Upper lobe of left lung (tissue), 6 donors: Measurements from ENCODE around the gene KRTAP16-1. TPM values are rescaled to one million over a fixed set of nuclear protein-coding genes. Genes with fewer than 3 reads are reported as not detected.

Experiments used
- ATAC-seq, 2 donors: fragments of 200-7000 bp; cut with Tn5 transposase; one replicate each; pipeline ENCODE4 v1.9.1; 2022; ENCODE audit warnings: mild to moderate bottlenecking in 2 of 2, moderate library complexity in 2 of 2; ENCODE audit not compliant: low FRiP score in 2 of 2
- DNase-seq, 2 donors: peaks; one replicate each; pipeline ENCODE4 v3.0.0-alpha.2; 2019 to 2020
- H3K27ac ChIP-seq, 4 donors: fragments of 200-600 bp; sonication (generic); one replicate each; pipeline ENCODE4 v1.5.1; 2016 to 2019
- H3K27me3 ChIP-seq, 4 donors: fragments of 200-600 bp; sonication (generic); one replicate each; pipeline ENCODE4 v1.5.1; 2017 to 2019
- H3K36me3 ChIP-seq, 4 donors: fragments of 200-600 bp; sonication (generic); one replicate each; pipeline ENCODE4 v1.5.1; 2016 to 2019
- H3K4me1 ChIP-seq, 4 donors: fragments of 200-600 bp; sonication (generic); one replicate each; pipeline ENCODE4 v1.5.1; 2018 to 2019
- H3K4me3 ChIP-seq, 4 donors: fragments of 200-600 bp; sonication (generic); one replicate each; pipeline ENCODE4 v1.5.1; 2017 to 2019; ENCODE audit warnings: mild to moderate bottlenecking in 2 of 4, moderate library complexity in 1 of 4
- H3K9me3 ChIP-seq, 4 donors: fragments of 200-600 bp; sonication (generic); one replicate each; pipeline ENCODE4 v1.5.1; 2018 to 2019
- EP300 ChIP-seq, 4 donors: sonication (generic); formaldehyde crosslinking; IDR thresholded peaks; one replicate each; pipeline ENCODE4 v1.5.1; 2017; ENCODE audit warnings: antibody characterized with exemption in 4 of 4, control low read depth in 2 of 4
- POLR2A ChIP-seq, 4 donors: fragments of 450-650 bp; IDR thresholded peaks; one replicate each; pipeline ENCODE4 v1.5.1; 2016 to 2017; ENCODE audit warnings: antibody characterized with exemption in 4 of 4, mild to moderate bottlenecking in 2 of 4
- POLR2AphosphoS5 ChIP-seq, 2 donors: sonication (generic); formaldehyde crosslinking; IDR thresholded peaks; one replicate each; pipeline ENCODE4 v1.5.1; 2017; ENCODE audit warnings: antibody characterized with exemption in 2 of 2
- WGBS, 2 donors: methylation state at CpG; one replicate each; pipeline ENCODE4 v1.1.5; 2017 to 2018; 5-methylcytosine and 5-hydroxymethylcytosine counted together
- total RNA-seq, 6 donors: library from RNA; depleted of rRNA in 4 of 6; stranded (reverse); fragments of >200 nt in 4 of 6; gene quantifications; one replicate each; pipeline versions ENCODE4 v1.1.0 to v1.2.1, GENCODE V29; 2016 to 2021
- TF ChIP-seq, protein P1 (sequence below), 6 experiments: fragments of 450-650 bp in 4 of 6; fragments of 200-600 bp in 2 of 6; sonication (generic) in 2 of 6; IDR thresholded peaks; one replicate each; pipeline ENCODE4 v1.5.1; 2016 to 2019; ENCODE audit warnings: antibody characterized with exemption in 6 of 6
- donor health status: DM: no; HTN: no; CAD: no; lungs with moderate emphysema.
- donor health status: DM: no; HTN: yes; CAD: no; lungs with severe emphysema.

The KRTAP16-1 gene
- total RNA-seq, 6 donors from 2014 or later: not detected

DNA sequence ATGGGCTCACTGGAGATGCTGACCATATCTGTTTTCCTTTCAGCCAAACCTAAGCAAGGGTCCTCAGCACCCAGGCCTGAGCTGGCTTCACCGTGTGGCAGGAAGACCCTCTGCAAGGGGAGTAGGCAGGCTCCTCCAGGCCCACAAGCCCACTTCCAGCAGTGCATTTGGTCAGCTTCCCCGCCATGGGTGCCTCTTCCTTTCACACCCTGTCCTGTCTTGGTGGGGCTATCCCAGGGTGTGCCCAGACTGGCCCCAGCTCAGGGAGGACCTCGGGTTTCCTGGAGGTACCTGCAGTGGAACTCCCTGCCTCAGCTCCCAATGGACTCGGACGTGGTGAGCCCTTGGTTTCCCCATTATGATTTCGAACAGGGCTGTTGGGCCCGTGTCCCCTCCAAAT is 19.1 kb upstream of the KRTAP16-1 start:
- DNase-seq: no peak
- no peak overlapping the region for H3K27ac ChIP-seq
- ATAC-seq: no peak
- TF ChIP-seq EP300 (IDR thresholded peaks at IDR 0.05) (no peak), POLR2A (IDR thresholded peaks at IDR 0.05) (no peak), POLR2AphosphoS5 (IDR thresholded peaks at IDR 0.05) (no peak)
- TF ChIP-seq, protein P1, sequence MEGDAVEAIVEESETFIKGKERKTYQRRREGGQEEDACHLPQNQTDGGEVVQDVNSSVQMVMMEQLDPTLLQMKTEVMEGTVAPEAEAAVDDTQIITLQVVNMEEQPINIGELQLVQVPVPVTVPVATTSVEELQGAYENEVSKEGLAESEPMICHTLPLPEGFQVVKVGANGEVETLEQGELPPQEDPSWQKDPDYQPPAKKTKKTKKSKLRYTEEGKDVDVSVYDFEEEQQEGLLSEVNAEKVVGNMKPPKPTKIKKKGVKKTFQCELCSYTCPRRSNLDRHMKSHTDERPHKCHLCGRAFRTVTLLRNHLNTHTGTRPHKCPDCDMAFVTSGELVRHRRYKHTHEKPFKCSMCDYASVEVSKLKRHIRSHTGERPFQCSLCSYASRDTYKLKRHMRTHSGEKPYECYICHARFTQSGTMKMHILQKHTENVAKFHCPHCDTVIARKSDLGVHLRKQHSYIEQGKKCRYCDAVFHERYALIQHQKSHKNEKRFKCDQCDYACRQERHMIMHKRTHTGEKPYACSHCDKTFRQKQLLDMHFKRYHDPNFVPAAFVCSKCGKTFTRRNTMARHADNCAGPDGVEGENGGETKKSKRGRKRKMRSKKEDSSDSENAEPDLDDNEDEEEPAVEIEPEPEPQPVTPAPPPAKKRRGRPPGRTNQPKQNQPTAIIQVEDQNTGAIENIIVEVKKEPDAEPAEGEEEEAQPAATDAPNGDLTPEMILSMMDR (IDR thresholded peaks at IDR 0.05): no peak
- no peaks in the 10 kb centered on the region for H3K9me3 ChIP-seq
- WGBS, 2 donors: 82% methylated on average over 7 of the region's 7 CpGs; no CpG with 5 or more reads in 1 of the 2 donors
- H3K36me3 ChIP-seq: no peaks in the 10 kb centered on the region
- H3K4me3 ChIP-seq: no peak overlapping the region
- no peaks in the 10 kb centered on the region for H3K4me1 ChIP-seq
- H3K27me3 ChIP-seq: no peaks in the 10 kb centered on the region

DNA sequence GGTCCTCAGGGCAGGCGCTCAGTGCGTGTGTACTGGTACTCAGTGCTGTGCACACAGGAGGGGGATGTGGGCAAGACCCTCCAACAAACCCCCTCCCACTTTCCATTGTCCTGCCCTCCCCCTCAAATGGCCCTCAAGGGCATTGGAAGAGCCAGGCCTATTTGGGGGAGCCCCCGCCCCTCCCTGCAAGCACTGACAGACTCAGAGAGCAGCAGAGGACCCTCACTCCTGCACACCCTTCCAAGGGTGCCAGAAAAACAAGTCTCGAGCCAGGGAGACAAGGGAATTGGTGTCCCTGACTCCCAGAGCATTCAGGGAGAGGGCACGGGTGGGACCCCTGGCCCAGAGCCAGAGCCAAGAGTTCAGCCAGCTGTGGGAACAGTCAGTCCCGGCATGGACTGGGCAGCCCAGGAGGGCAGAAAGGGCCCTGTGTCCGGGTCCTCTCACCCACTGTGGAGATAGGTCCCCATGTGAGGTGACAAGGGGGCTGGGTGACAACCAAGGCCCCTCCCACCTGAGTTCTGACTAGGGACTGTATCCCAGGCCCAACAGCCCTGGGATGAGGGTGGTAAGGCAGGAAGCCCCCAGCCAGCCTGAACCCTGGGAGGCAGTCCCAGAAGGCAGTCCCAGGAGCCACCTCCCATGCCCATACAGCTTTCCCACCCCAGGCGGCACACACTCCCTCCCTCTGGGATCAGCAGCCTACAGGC is 18.5 kb upstream of the KRTAP16-1 start:
- TF ChIP-seq POLR2AphosphoS5 (IDR thresholded peaks at IDR 0.05) (no peak), EP300 (IDR thresholded peaks at IDR 0.05) (no peak), POLR2A (IDR thresholded peaks at IDR 0.05) (no peak)
- TF ChIP-seq, protein P1 (IDR thresholded peaks at IDR 0.05): no peak
- no peak overlapping the region for H3K4me3 ChIP-seq
- WGBS, 2 donors: 79 to 80% methylated on average over 5 to 8 of the region's 8 CpGs
- no peaks in the 10 kb centered on the region for H3K4me1 ChIP-seq
- no peak for ATAC-seq
- no peak for DNase-seq
- no peaks in the 10 kb centered on the region for H3K9me3 ChIP-seq
- H3K27me3 ChIP-seq: no peaks in the 10 kb centered on the region
- no peaks in the 10 kb centered on the region for H3K36me3 ChIP-seq
- no peak overlapping the region for H3K27ac ChIP-seq

DNA sequence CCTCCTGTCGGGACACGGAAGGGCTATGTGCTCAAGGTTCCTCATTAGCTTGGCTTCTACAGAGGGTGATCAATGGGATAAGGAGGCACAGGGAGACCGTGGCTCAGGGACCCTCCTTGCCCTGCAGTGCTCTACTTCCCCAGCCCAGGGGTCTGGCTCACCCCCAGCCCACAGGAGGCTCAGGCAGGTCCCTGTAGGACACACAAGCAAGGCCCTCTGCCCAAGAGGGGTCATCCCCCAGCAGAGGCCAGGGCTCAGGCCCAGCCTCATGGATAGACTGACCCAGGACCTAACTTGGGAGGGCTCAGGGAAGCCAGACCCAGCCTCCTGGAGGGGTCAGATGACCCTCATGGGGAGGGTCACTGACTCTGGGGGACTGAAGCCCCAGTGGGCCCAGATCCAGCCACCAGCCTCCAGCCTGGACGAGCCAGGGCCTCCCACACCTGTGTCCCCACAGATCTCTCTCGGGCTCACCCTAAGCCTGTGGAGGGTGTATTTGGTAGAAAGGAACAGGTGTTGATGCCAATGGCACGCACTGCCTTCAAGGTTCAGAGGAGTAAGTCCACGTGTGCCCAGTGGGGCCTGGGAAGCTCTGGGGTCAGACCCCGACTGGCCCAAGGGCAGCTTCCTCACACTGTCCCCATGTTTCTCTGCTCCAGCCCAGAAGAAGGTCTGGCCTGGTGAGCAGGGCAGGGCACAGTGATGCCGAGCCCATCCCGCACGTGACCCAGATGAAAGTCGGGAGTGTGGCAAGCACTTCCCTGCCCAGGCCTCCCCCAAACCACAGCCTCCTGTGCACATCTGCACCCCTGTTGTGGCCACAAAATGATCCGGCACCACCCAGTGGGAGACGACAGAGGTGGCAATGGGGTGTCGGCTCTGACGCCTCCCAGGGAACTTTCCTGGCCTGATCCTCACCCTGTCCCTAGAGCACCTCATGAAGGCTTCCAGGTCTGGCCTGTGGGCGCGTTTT is 17.4 kb upstream of the KRTAP16-1 start:
- no peak for ATAC-seq
- 76 to 87% methylated on average over 3 to 18 of the region's 18 CpGs for WGBS, 2 donors
- Histone ChIP-seq H3K9me3 (no peaks in the 10 kb centered on the region), H3K4me1 (no peaks in the 10 kb centered on the region), H3K27me3 (no peaks in the 10 kb centered on the region), H3K36me3 (no peaks in the 10 kb centered on the region), H3K27ac (no peak overlapping the region), H3K4me3 (no peak overlapping the region)
- TF ChIP-seq POLR2A (IDR thresholded peaks at IDR 0.05) (no peak), EP300 (IDR thresholded peaks at IDR 0.05) (no peak), POLR2AphosphoS5 (IDR thresholded peaks at IDR 0.05) (no peak)
- TF ChIP-seq, protein P1 (IDR thresholded peaks at IDR 0.05): no peak
- no peak for DNase-seq

DNA sequence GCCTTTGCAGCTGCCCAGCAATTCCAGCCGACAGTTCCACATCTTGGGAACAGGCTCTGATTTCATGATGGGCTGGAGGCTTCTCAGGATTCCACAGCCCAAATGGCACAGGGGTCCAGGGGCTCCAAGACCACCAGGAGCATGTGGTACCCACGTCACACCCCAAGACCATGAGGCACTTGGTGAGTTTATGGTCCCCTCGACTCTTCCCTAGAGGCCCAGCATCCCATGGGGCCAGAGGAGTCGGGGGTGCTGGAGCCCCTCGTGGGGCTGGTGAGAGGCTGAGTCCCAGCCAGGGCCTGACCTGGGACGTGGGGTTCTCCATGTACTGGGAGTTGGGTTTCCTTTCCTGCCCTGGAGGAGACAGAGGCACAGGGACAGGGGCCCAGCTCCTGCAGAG is 16.5 kb upstream of the KRTAP16-1 start:
- H3K9me3 ChIP-seq: no peaks in the 10 kb centered on the region
- no peak overlapping the region for H3K4me3 ChIP-seq
- H3K36me3 ChIP-seq: no peaks in the 10 kb centered on the region
- 88% methylated on average over 6 of the region's 6 CpGs; no CpG with 5 or more reads in 1 of the 2 donors for WGBS, 2 donors
- no peaks in the 10 kb centered on the region for H3K27me3 ChIP-seq
- DNase-seq: no peak
- no peak for TF ChIP-seq EP300 (IDR thresholded peaks at IDR 0.05)
- TF ChIP-seq, protein P1 (IDR thresholded peaks at IDR 0.05): no peak
- TF ChIP-seq POLR2A (IDR thresholded peaks at IDR 0.05): no peak
- no peak for TF ChIP-seq POLR2AphosphoS5 (IDR thresholded peaks at IDR 0.05)
- H3K27ac ChIP-seq: no peak overlapping the region
- no peaks in the 10 kb centered on the region for H3K4me1 ChIP-seq
- ATAC-seq: no peak
